Activated T-helper 2 cell treated with anti-CD3 and anti-CD28 coated beads, Interferon-gamma antibody, Interleukin-2, Interleukin-4, amounts not matched to agents 10 μg/mL and 5 μg/mL and 100 μg/mL, durations not matched to agents 14 hours and 24 hours and 36 hours (primary cell): ENCODE results near the gene APPBP2. TPM values are rescaled to one million over a fixed set of nuclear protein-coding genes. Genes with fewer than 3 reads are reported as not detected.
"Not testable (repeated sequence)": the region's sequence is repeated elsewhere in the genome, so short reads cannot be mapped to it uniquely, and the experiment has no call there.

Source experiments
- DNase-seq: peaks from one replicate; pipeline ENCODE4 v3.0.0; 2021; ENCODE audit warnings: low spot score
- H3K27ac Mint-ChIP-seq: one replicate; pipeline ENCODE4 v1.8.0; 2021; ENCODE audit warnings: mixed read lengths
- H3K27me3 Mint-ChIP-seq: one replicate; pipeline ENCODE4 v1.8.0; 2021; ENCODE audit warnings: low read depth, mixed read lengths
- H3K36me3 Mint-ChIP-seq: one replicate; pipeline ENCODE4 v1.8.0; 2021; ENCODE audit warnings: low read depth, mixed read lengths
- H3K4me1 Mint-ChIP-seq: one replicate; pipeline ENCODE4 v1.8.0; 2021; ENCODE audit warnings: low read depth, mixed read lengths
- H3K4me3 Mint-ChIP-seq: one replicate; pipeline ENCODE4 v1.8.0; 2021; ENCODE audit warnings: low read depth, mild to moderate bottlenecking, moderate library complexity, mixed read lengths
- H3K9me3 Mint-ChIP-seq: one replicate; pipeline ENCODE4 v1.8.0; 2021; ENCODE audit warnings: mixed read lengths
- intact Hi-C: fragments of 100-400 bp; cut with micrococcal nuclease; formaldehyde crosslinking; loops from one replicate; pipeline ENCODE4 v1.15.1; 2023
- total RNA-seq: library from RNA; stranded (reverse); gene quantifications from 2 replicates; pipeline ENCODE4 v1.2.3, GENCODE V29; 2022

APPBP2 gene
- total RNA-seq, 1 donor from 2014 or later: 26.9 TPM

DNA sequence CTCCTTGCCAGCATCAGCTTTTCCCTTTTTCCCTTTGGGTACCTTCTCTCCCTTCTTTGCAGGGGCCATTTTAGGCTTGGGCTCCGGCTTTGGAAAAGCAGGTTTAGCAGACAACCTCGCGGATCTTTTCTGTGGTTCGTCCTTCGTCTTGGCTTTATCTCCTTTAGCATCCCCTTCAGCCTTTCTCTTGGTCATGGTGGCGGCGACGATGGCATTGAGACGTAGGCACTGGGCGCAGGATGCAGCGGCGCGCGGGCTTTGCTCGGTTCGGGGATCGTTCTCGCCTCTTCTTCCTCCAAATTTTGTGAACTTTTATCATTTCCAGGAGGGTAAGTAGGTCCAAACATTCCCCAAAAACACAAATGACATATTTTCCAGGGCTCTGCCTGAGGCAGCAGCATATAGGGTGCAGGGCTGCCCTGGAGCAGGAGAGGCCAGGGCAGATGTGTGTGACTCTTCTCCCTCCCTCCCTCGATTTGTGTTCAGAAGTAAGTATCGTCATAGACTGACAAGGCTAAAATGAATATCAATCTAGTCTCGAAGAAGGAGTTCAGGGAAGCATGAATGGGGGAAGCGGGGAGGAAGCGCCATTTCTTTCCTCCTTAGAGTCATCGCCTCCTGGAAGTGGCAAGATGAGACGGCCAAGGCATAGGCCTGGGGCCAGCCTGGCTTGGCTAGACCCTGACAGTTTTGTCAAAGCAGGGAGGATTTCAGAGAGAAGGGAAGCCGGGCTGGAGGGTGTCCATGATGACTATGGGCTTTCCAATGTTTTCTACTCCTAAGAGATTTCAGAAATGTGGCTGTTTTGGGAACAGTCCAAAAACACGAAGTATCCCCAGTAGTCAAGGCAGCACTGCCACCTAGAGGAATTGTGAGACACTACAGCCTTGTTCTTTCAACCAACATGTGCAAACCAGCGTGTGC lies 90.5 kb downstream of the APPBP2 start:
- H3K4me3 Mint-ChIP-seq: no peak overlapping the region
- no peak overlapping the region for H3K27ac Mint-ChIP-seq
- no peaks in the 10 kb centered on the region for H3K9me3 Mint-ChIP-seq
- no peaks in the 10 kb centered on the region for H3K36me3 Mint-ChIP-seq
- peaks cover 9% of the 10 kb centered on the region for H3K27me3 Mint-ChIP-seq
- intact Hi-C loops: loop anchor here (1.0 to 10.0 kb wide), 2 partner anchors 201 to 293 kb away; no protein-coding TSS in a partner anchor
- peak; percentile 28 for DNase-seq
- H3K4me1 Mint-ChIP-seq: peaks cover 3% of the 10 kb centered on the region

DNA sequence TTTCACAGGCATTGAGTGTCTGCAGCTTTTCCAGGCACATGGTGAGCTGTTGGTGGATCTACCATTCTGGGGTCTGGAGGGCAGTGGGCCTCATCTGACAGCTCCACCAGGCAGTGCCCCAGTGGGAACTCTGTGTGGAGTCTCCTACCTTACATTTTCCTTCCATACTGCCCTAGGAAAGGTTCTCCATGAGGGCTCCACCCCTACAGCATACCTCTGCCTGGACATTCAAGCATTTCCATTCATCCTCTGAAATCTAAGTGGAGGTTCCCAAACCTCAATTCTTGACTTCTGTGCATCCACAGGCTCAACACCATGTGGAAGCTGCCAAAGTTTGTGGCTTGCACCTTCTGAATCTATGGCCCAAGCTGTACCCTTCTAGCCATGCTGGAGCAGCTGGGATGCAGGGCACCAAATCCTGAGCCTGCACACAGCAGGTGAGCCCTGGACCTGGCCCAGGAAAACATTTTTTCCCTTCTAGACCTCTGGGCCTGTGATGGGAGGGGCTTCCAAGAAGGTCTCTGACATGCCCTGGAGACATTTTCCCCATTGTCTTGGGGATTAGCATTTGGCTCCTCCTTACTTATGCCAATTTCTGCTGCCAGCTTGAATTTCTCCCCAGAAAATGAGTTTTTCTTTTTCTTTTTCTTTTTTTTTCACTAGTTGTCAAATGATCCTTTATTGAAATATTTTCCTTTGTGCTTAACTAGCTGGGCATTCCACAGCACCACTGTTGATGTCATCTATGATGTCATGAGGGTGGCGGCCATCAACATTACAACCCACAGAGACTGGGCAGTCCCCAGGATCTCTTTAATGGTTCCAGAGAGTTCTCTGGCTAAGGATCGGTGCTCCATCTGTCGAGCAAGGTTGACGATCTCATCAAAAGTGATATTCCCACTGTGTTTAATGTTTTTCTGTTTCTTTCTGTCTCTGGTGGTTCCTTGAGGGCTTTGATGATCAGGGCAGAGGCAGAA lies 92.7 kb downstream of the APPBP2 start:
- H3K4me3 Mint-ChIP-seq, DNase-seq, H3K27me3 Mint-ChIP-seq, H3K27ac Mint-ChIP-seq, H3K4me1 Mint-ChIP-seq, H3K9me3 Mint-ChIP-seq, H3K36me3 Mint-ChIP-seq: not testable (repeated sequence)
- intact Hi-C loops: loop anchor here (10.0 kb wide), 1 partner anchor 199 kb away; no protein-coding TSS in a partner anchor

DNA sequence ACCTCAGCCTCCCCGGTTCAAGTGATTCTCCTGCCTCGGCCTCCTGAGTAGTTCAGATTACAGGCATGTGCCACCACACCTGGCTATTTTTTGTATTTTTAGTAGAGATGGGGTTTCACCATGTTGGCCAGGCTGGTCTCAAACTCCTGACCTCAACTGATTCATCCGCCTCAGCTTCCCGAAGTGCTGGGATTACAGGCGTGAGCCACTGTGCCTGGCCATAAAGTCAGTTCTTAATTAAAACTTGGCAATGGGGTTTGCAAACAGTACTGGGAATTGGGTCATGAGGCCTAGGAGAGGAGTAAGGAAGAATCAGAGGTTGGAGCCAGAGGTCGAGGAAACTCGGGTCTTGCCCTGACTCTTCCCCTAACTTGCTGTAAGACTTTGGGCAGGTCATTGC lies 95.5 kb downstream of the APPBP2 start:
- H3K36me3 Mint-ChIP-seq, H3K27ac Mint-ChIP-seq, DNase-seq, H3K4me1 Mint-ChIP-seq, H3K4me3 Mint-ChIP-seq, H3K9me3 Mint-ChIP-seq: not testable (repeated sequence)
- peaks cover 11% of the 10 kb centered on the region for H3K27me3 Mint-ChIP-seq
- intact Hi-C loops: loop anchor here (10.0 kb wide), 1 partner anchor 196 kb away; no protein-coding TSS in a partner anchor

DNA sequence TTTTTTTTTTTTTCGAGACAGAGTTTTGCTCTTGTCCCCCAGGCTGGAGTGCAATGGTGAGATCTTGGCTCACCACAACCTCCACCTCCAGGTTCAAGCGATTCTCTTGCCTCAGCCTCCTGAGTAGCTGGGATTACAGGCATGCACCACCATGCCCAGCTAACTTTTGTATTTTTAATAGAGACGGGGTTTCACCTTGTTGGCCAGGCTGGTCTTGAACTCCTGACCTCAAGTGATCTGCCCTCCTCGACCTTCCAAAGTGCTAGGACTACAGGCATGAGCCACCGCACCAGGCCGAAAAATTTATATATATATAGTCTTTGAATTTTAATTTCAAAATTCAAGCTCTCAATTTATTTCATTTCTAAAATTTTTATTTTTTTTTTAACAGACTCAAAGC lies 97.6 kb downstream of the APPBP2 start:
- H3K27me3 Mint-ChIP-seq: peaks cover 11% of the 10 kb centered on the region
- DNase-seq, H3K36me3 Mint-ChIP-seq, H3K27ac Mint-ChIP-seq, intact Hi-C loops, H3K9me3 Mint-ChIP-seq, H3K4me3 Mint-ChIP-seq, H3K4me1 Mint-ChIP-seq: not testable (repeated sequence)

- no peak overlapping the region for H3K4me3 Mint-ChIP-seq
- DNase-seq: no peak
- no peaks in the 10 kb centered on the region for H3K36me3 Mint-ChIP-seq
- H3K27ac Mint-ChIP-seq: no peak overlapping the region
- intact Hi-C loops: no loop called here
- H3K27me3 Mint-ChIP-seq: peaks cover 6% of the 10 kb centered on the region
- H3K4me1 Mint-ChIP-seq: peaks cover 1% of the 10 kb centered on the region
- no peaks in the 10 kb centered on the region for H3K9me3 Mint-ChIP-seq
These were observed 99.4 kb downstream of the APPBP2 start for GRCh38 chr17:60426596-60426995.

- no peak overlapping the region for H3K27ac Mint-ChIP-seq
- no peak for DNase-seq
- intact Hi-C loops: no loop called here
- H3K4me3 Mint-ChIP-seq: no peak overlapping the region
- H3K36me3 Mint-ChIP-seq: no peaks in the 10 kb centered on the region
- peaks cover 2% of the 10 kb centered on the region for H3K27me3 Mint-ChIP-seq
- no peaks in the 10 kb centered on the region for H3K9me3 Mint-ChIP-seq
- H3K4me1 Mint-ChIP-seq: peaks cover 5% of the 10 kb centered on the region
These were observed 100.4 kb downstream of the APPBP2 start for GRCh38 chr17:60425626-60426025.

DNA sequence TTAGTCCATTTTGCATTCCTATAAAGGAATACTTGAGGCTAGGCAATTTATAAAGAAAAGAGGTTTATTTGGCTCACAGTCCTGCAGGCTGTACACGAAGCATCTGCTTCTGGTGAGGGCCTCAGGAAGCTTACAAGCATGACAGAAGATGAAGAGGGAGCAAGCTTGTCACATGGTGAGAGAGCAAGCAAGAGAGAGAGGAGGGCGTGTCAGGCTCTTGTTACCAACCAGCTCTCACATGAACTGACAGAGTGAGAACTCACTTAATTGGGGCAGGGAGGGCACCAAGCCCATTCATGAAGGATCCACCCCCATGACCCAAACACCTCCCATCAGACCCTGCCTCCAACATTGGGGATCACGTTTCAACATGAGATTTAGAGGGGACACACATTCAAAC lies 102.2 kb downstream of the APPBP2 start:
- Mint-ChIP-seq H3K9me3 (no peaks in the 10 kb centered on the region), H3K36me3 (no peaks in the 10 kb centered on the region), H3K4me3 (no peak overlapping the region), H3K27ac (no peak overlapping the region), H3K4me1 (peaks cover 5% of the 10 kb centered on the region), H3K27me3 (peaks cover 2% of the 10 kb centered on the region)
- intact Hi-C loops: no loop called here
- DNase-seq: no peak

DNA sequence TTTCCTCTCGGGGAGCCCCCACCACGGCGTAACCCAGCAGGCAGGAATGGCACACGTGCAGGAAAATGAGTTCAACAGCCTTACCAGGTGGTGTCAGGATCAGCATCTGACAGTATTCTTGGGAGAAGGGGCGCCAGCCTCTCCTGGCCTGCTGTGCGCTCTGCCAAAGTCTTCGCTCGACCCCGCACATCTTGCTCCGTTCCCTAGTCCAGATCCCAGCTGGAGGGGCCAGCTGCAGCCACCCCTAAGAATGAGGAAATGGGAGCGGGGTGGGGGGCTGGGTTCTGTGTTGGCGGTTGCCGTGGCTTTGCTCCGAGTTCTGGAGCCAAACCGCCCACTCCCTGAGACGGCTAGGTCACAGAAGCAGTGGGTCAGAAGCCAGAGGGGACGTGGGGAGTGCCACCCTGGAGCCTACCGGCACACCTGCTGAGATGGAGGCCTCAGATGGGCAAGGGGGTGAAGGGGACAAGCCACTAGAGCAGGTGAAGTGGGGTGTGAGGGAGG lies 103.8 kb downstream of the APPBP2 start, which contains the start of gene CHCT1:
Gene CHCT1, plus strand, starts transcription at position 328 of the 504 bp plus-strand sequence. Its CDS starts 104 bp downstream, at position 432.
- peaks cover 5% of the 10 kb centered on the region for H3K4me1 Mint-ChIP-seq
- H3K4me3 Mint-ChIP-seq: peak within 1 kb of the TSS; percentile 79

GRCh38 chr17:60421273-60422161 lies 104.5 kb downstream of the APPBP2 start:
- H3K4me3 Mint-ChIP-seq: peak overlapping the region; percentile 79
- H3K9me3 Mint-ChIP-seq: no peaks in the 10 kb centered on the region
- H3K36me3 Mint-ChIP-seq: no peaks in the 10 kb centered on the region
- intact Hi-C loops: no loop called here
- H3K4me1 Mint-ChIP-seq: peaks cover 5% of the 10 kb centered on the region
- peak overlapping the region; percentile 68 for H3K27ac Mint-ChIP-seq
- peak; percentile 60 for DNase-seq
- H3K27me3 Mint-ChIP-seq: peaks cover 2% of the 10 kb centered on the region

More for the DNA sequence above, 103.8 kb downstream of the APPBP2 start, which contains the start of gene CHCT1:
- no peaks in the 10 kb centered on the region for H3K36me3 Mint-ChIP-seq
- H3K27ac Mint-ChIP-seq: peak within 1 kb of the TSS; percentile 68
- H3K27me3 Mint-ChIP-seq: no peaks in the 10 kb centered on the region
- intact Hi-C loops: no loop called here
- no peaks in the 10 kb centered on the region for H3K9me3 Mint-ChIP-seq
- DNase-seq: no peak

DNA sequence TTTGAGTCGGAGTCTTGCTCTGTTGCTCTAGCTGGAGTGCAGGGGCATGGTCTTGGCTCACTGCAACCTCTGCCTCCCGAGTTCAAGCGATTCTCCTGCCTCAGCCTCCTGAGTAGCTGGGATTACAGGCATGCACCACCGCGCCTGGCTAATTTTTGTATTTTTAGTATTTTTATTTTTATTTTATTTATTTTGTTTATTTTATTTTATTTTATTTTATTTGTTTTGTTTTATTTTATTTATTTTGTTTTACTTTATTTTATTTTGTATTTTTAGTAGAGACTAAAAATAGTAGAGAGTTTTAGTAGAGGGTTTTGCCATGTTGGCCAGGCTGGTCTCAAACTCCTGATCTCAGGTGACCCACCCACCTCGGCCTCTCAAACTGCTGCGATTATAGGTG lies 106.2 kb downstream of the APPBP2 start:
- H3K4me1 Mint-ChIP-seq, H3K27me3 Mint-ChIP-seq, intact Hi-C loops, H3K27ac Mint-ChIP-seq, H3K36me3 Mint-ChIP-seq, H3K9me3 Mint-ChIP-seq, H3K4me3 Mint-ChIP-seq, DNase-seq: not testable (repeated sequence)

DNA sequence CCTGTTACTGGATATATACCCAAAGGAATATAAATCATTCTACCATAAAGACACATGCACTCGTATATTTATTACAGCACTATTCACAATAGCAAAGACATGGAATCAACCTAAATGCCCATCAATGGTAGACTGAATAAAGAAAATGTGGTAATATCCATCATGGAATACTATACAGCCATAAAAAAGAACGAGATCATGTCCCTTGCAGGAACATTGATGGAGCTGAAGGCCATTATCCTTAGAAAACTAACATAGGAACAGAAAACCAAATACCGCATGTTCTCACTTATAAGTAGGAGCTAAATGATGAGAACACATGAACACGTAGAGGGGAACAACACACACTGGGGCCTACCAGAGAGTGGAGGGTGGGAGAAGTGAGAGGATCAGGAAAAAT lies 107.0 kb downstream of the APPBP2 start:
- H3K36me3 Mint-ChIP-seq, DNase-seq, H3K27me3 Mint-ChIP-seq, H3K9me3 Mint-ChIP-seq, H3K4me3 Mint-ChIP-seq, H3K27ac Mint-ChIP-seq, intact Hi-C loops, H3K4me1 Mint-ChIP-seq: not testable (repeated sequence)
